Esophagus squamous epithelium (tissue), 4 donors: ENCODE measurements around the gene RAB7B.

ENCODE experiments used
- POLR2A ChIP-seq, 4 donors: fragments of 450-650 bp; IDR thresholded peaks; one replicate each; pipeline ENCODE4 v1.6.1; 2017; ENCODE audit warnings: antibody characterized with exemption in 4 of 4, mild to moderate bottlenecking in 4 of 4, moderate library complexity in 3 of 4
- TF ChIP-seq, protein P1 (sequence below), 6 experiments: fragments of 450-650 bp in 4 of 6; fragments of 200-600 bp in 2 of 6; sonication (generic) in 2 of 6; IDR thresholded peaks; one replicate each; pipeline ENCODE4 v1.5.1; 2016 to 2019; ENCODE audit warnings: antibody characterized with exemption in 6 of 6, mild to moderate bottlenecking in 4 of 6, moderate library complexity in 4 of 6

DNA sequence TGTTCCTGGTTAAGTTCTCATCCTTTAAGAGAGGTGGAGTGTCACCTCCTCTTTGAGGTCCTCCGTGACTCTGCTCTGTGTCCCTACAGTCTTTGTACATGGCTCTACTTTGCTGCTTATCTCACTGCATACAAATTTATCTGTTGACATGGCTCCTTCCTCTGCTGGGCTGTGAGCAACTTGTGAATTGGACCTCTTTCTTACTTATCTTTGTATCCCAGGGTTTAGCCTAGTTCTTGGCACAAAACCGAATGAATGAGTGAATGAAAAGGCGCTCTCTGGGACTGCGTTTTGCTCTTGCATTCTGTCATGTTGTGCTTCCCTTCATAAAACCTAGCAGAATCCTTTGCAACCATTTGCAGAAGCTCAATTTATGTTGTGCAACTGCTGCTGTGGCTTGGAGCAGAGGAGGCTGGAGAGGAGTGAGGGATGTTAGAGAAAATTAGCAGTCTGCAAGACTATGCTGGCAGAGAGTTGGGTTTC, 72.4 kb downstream of the RAB7B start:
- TF ChIP-seq, protein P1, sequence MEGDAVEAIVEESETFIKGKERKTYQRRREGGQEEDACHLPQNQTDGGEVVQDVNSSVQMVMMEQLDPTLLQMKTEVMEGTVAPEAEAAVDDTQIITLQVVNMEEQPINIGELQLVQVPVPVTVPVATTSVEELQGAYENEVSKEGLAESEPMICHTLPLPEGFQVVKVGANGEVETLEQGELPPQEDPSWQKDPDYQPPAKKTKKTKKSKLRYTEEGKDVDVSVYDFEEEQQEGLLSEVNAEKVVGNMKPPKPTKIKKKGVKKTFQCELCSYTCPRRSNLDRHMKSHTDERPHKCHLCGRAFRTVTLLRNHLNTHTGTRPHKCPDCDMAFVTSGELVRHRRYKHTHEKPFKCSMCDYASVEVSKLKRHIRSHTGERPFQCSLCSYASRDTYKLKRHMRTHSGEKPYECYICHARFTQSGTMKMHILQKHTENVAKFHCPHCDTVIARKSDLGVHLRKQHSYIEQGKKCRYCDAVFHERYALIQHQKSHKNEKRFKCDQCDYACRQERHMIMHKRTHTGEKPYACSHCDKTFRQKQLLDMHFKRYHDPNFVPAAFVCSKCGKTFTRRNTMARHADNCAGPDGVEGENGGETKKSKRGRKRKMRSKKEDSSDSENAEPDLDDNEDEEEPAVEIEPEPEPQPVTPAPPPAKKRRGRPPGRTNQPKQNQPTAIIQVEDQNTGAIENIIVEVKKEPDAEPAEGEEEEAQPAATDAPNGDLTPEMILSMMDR (IDR thresholded peaks at IDR 0.05), result no peak
- TF ChIP-seq POLR2A (IDR thresholded peaks at IDR 0.05), result no peak
